CD14-positive monocyte (primary cell): Measurements from ENCODE around the gene RNF10. TPM values are rescaled to one million over a fixed set of nuclear protein-coding genes. Genes with fewer than 3 reads are reported as not detected.

Experiments
- DNase-seq, 3 donors: peaks; one replicate each; pipeline ENCODE4 v3.0.0-alpha.2; 2011 to 2022
- H2AFZ ChIP-seq: 2 replicates; pipeline ENCODE4 v1.6.0; 2012; ENCODE audit warnings: mild to moderate bottlenecking, low read depth, low read length, inconsistent platforms; ENCODE audit not compliant: insufficient read depth, poor library complexity, severe bottlenecking
- H3K27ac ChIP-seq, 2 donors: 1 replicate in 1 of 2; 2 replicates in 1 of 2; pipeline ENCODE4 v1.5.1; 2012 to 2013; ENCODE audit warnings: low read length in 2 of 2, control low read depth in 1 of 2, inconsistent platforms in 1 of 2, low read depth in 1 of 2, mild to moderate bottlenecking in 1 of 2
- H3K27me3 ChIP-seq, 2 donors: one replicate each; pipeline versions ENCODE4 v1.6.0 to v1.6.1; 2011 to 2013; ENCODE audit warnings: low read length in 2 of 2; ENCODE audit not compliant: control insufficient read depth in 2 of 2, insufficient read depth in 2 of 2
- H3K36me3 ChIP-seq, 2 donors: replicated peaks in 1 of 2; 1 replicate in 1 of 2; 2 replicates in 1 of 2; pipeline versions ENCODE4 v1.5.1 to v1.6.1; 2012 to 2013; ENCODE audit warnings: low read length in 2 of 2, control low read depth in 1 of 2, inconsistent platforms in 1 of 2, mild to moderate bottlenecking in 1 of 2; ENCODE audit not compliant: insufficient read depth in 2 of 2, control insufficient read depth in 1 of 2
- H3K4me1 ChIP-seq, 2 donors: 1 replicate in 1 of 2; 2 replicates in 1 of 2; pipeline versions ENCODE4 v1.5.1 to v1.6.1; 2012 to 2013; ENCODE audit warnings: low read length in 2 of 2, control low read depth in 1 of 2, inconsistent platforms in 1 of 2, mild to moderate bottlenecking in 1 of 2, moderate library complexity in 1 of 2; ENCODE audit not compliant: insufficient read depth in 2 of 2, control insufficient read depth in 1 of 2
- H3K4me2 ChIP-seq: replicated peaks from 2 replicates; pipeline ENCODE3; 2012; ENCODE audit warnings: low read length, moderate library complexity, mild to moderate bottlenecking; ENCODE audit not compliant: poor library complexity, severe bottlenecking; ENCODE audit errors: extremely low read depth
- H3K4me3 ChIP-seq, 3 experiments: fragments of 200-600 bp in 1 of 3; sonication (generic) in 1 of 3; replicated peaks in 1 of 3; 1 replicate in 2 of 3; 2 replicates in 1 of 3; pipeline ENCODE4 v1.5.1; 2011 to 2013; ENCODE audit warnings: low read length in 3 of 3, mild to moderate bottlenecking in 3 of 3, control low read depth in 2 of 3, low read depth in 2 of 3, inconsistent platforms in 1 of 3, moderate library complexity in 1 of 3
- H3K79me2 ChIP-seq: 2 replicates; pipeline ENCODE4 v1.6.0; 2012; ENCODE audit warnings: mild to moderate bottlenecking, control low read depth, inconsistent platforms, low read length, moderate library complexity; ENCODE audit not compliant: insufficient read depth
- H3K9ac ChIP-seq: 2 replicates; pipeline ENCODE4 v1.6.0; 2017; ENCODE audit warnings: low read length, mild to moderate bottlenecking; ENCODE audit not compliant: insufficient read depth, poor library complexity, severe bottlenecking
- H3K9me3 ChIP-seq, 2 donors: replicated peaks in 1 of 2; 1 replicate in 1 of 2; 2 replicates in 1 of 2; pipeline versions ENCODE4 v1.5.1 to v1.6.1; 2012 to 2013; ENCODE audit warnings: low read length in 2 of 2, control low read depth in 1 of 2; ENCODE audit not compliant: control insufficient read depth in 1 of 2, insufficient read depth in 1 of 2
- H4K20me1 ChIP-seq: 2 replicates; pipeline ENCODE4 v1.6.0; 2012; ENCODE audit warnings: mild to moderate bottlenecking, low read length, control low read depth, moderate library complexity; ENCODE audit not compliant: insufficient read depth
- H3K27ac Mint-ChIP-seq, 7 donors: one replicate each; pipeline ENCODE4 v1.8.0; 2020; ENCODE audit warnings: mild to moderate bottlenecking in 7 of 7, mixed read lengths in 7 of 7, moderate library complexity in 6 of 7, inconsistent platforms in 2 of 7
- H3K27me3 Mint-ChIP-seq, 3 donors: one replicate each; pipeline ENCODE4 v1.8.0; 2021 to 2022; ENCODE audit warnings: low read depth in 3 of 3, mild to moderate bottlenecking in 3 of 3, mixed read lengths in 3 of 3, moderate library complexity in 3 of 3, inconsistent platforms in 1 of 3
- H3K36me3 Mint-ChIP-seq, 2 donors: one replicate each; pipeline ENCODE4 v1.8.0; 2020; ENCODE audit warnings: mixed read lengths in 2 of 2, inconsistent platforms in 1 of 2, mild to moderate bottlenecking in 1 of 2
- H3K4me1 Mint-ChIP-seq: one replicate; pipeline ENCODE4 v1.8.0; 2020; ENCODE audit warnings: mild to moderate bottlenecking, mixed read lengths
- H3K4me3 Mint-ChIP-seq, 2 donors: one replicate each; pipeline ENCODE4 v1.8.0; 2020; ENCODE audit warnings: mild to moderate bottlenecking in 2 of 2, mixed read lengths in 2 of 2, moderate library complexity in 1 of 2
- H3K9me3 Mint-ChIP-seq, 7 donors: one replicate each; pipeline ENCODE4 v1.8.0; 2020 to 2022; ENCODE audit warnings: mixed read lengths in 7 of 7, mild to moderate bottlenecking in 6 of 7, moderate library complexity in 6 of 7, inconsistent platforms in 2 of 7
- CTCF ChIP-seq: fragments of 200-600 bp; IDR thresholded peaks from one replicate; pipeline ENCODE4 v1.8.0; 2022; ENCODE audit warnings: antibody characterized with exemption, mild to moderate bottlenecking
- WGBS: methylation state at CpG from one replicate; pipeline ENCODE4 v1.1.5; 2013; ENCODE audit warnings: missing lambda C conversion rate; ENCODE audit not compliant: insufficient coverage; 5-methylcytosine and 5-hydroxymethylcytosine counted together
- intact Hi-C, 2 donors: fragments of 100-400 bp; cut with micrococcal nuclease; formaldehyde crosslinking; loops; one replicate each; pipeline versions ENCODE4 v1.15.0 to v1.15.1; 2023
- polyA plus RNA-seq, 3 donors: library from polyadenylated mRNA; depleted of rRNA in 1 of 3; unstranded in 2 of 3; stranded (reverse) in 1 of 3; fragments of 300-500 nt in 2 of 3; fragments of >200 nt in 1 of 3; fragmentation: Illumina TruSeq in 2 of 3; gene quantifications; 1 replicate in 2 of 3; 2 replicates in 1 of 3; pipeline ENCODE4 v1.2.3, GENCODE V29; 2012 to 2021

The RNF10 gene
- polyA plus RNA-seq, 3 donors = 62.4 to 178 (median 106) TPM

GRCh38 chr12:120532701-120533238 lies 1.4 kb upstream of the RNF10 start:
- Mint-ChIP-seq H3K27me3 (no peaks in the 10 kb centered on the region), H3K36me3 (peaks cover 5 to 16% of the 10 kb centered on the region in 2 donors), H3K4me1 (peaks cover 39% of the 10 kb centered on the region), H3K4me3 (no peak overlapping the region), H3K9me3 (no peaks in the 10 kb centered on the region), H3K27ac (no peak overlapping the region)
- intact Hi-C loops = loop anchor here in 1 of 2 donors (5.0 kb wide), 1 partner anchor 35 kb away; the partner anchor contains the start of gene DYNLL1
- no peaks in the 10 kb centered on the region for H3K27me3 ChIP-seq
- H4K20me1 ChIP-seq = peaks cover 31% of the 10 kb centered on the region
- no peak overlapping the region for H3K4me2 ChIP-seq
- H3K4me3 ChIP-seq = no peak overlapping the region
- H3K9ac ChIP-seq = no peak overlapping the region
- no peak overlapping the region for H2AFZ ChIP-seq
- H3K79me2 ChIP-seq = peaks cover 46% of the 10 kb centered on the region
- H3K27ac ChIP-seq = no peak overlapping the region
- no peaks in the 10 kb centered on the region for H3K36me3 ChIP-seq
- H3K9me3 ChIP-seq = no peaks in the 10 kb centered on the region
- H3K4me1 ChIP-seq = peaks cover 43 to 48% of the 10 kb centered on the region in 2 donors
- no peak for TF ChIP-seq CTCF
- no peak for DNase-seq
- WGBS = 85% methylated on average over 4 of the region's 4 CpGs

GRCh38 chr12:120534703-120535655 lies 823 bp downstream of the RNF10 start:
- Mint-ChIP-seq H3K4me1 (peaks cover 52% of the 10 kb centered on the region), H3K9me3 (no peaks in the 10 kb centered on the region), H3K4me3 (peak overlapping the region; percentile 90 to 93), H3K27me3 (no peaks in the 10 kb centered on the region), H3K36me3 (peaks cover 6 to 22% of the 10 kb centered on the region in 2 donors), H3K27ac (peak overlapping the region; percentile 79 to 95 (median 93))
- Histone ChIP-seq H3K4me1 (peaks cover 54 to 59% of the 10 kb centered on the region in 2 donors), H3K4me3 (peak overlapping the region; percentile 88 to 98 (median 89)), H3K9me3 (no peaks in the 10 kb centered on the region), H3K27ac (peak overlapping the region; percentile 70 to 89), H3K36me3 (no peaks in the 10 kb centered on the region), H3K9ac (peak overlapping the region; percentile 97), H3K79me2 (peaks cover 60% of the 10 kb centered on the region), H4K20me1 (peaks cover 53% of the 10 kb centered on the region), H3K27me3 (no peaks in the 10 kb centered on the region), H2AFZ (peak overlapping the region; percentile 77), H3K4me2 (peak overlapping the region; percentile 98)
- intact Hi-C loops = loop anchor here (5.0 kb wide), 2 partner anchors 38 to 42 kb away; partner anchors contain the start of gene DYNLL1 (in 2 of the 2)
- peak; percentile 48 to 78 (median 61) for DNase-seq
- WGBS = under 1% methylated on average over 43 of the region's 52 CpGs
- TF ChIP-seq CTCF = no peak
